T-helper 17 cell (primary cell): ENCODE results near the gene SPTBN2. TPM values are rescaled to one million over a fixed set of nuclear protein-coding genes. Genes with fewer than 3 reads are reported as not detected.

Source experiments
- ATAC-seq: fragments of 150-1000 bp; cut with Tn5 transposase; 2 replicates; pipeline ENCODE4 v1.10.0; 2021; ENCODE audit warnings: mild to moderate bottlenecking, moderate library complexity
- DNase-seq, 3 donors: peaks; one replicate each; pipeline versions ENCODE4 v3.0.0 to v3.0.0-alpha.2; 2020 to 2021
- H3K9me3 ChIP-seq: one replicate; pipeline ENCODE4 v1.7.0; 2013; ENCODE audit warnings: low read length, mild to moderate bottlenecking; ENCODE audit not compliant: control insufficient read depth, poor library complexity, severe bottlenecking
- H3K27ac Mint-ChIP-seq: one replicate; pipeline ENCODE4 v1.8.0; 2022; ENCODE audit warnings: mild to moderate bottlenecking, moderate library complexity, mixed read lengths
- H3K27me3 Mint-ChIP-seq: one replicate; pipeline ENCODE4 v1.8.0; 2022; ENCODE audit warnings: mixed read lengths
- H3K36me3 Mint-ChIP-seq: one replicate; pipeline ENCODE4 v1.8.0; 2022; ENCODE audit warnings: low read depth, mixed read lengths
- H3K4me1 Mint-ChIP-seq: one replicate; pipeline ENCODE4 v1.8.0; 2022; ENCODE audit warnings: mild to moderate bottlenecking, mixed read lengths
- H3K4me3 Mint-ChIP-seq: one replicate; pipeline ENCODE4 v1.8.0; 2022; ENCODE audit warnings: mild to moderate bottlenecking, moderate library complexity, mixed read lengths
- total RNA-seq, 4 donors: library from RNA in 2 of 4; stranded (reverse) in 2 of 4; gene quantifications; one replicate each; pipeline ENCODE4 v1.2.3 and lab custom pipeline; 2022 to 2026

SPTBN2 gene
- total RNA-seq, 2 donors from 2014 or later = 0.23 TPM; not detected in 1

- ATAC-seq (no peak), DNase-seq (no peak)
- no peaks in the 10 kb centered on the region for H3K9me3 ChIP-seq
- peak overlapping the region; percentile 43 for H3K27ac Mint-ChIP-seq
- H3K27me3 Mint-ChIP-seq = peaks cover 5% of the 10 kb centered on the region
- H3K4me3 Mint-ChIP-seq = no peak overlapping the region
- H3K36me3 Mint-ChIP-seq = no peaks in the 10 kb centered on the region
- H3K4me1 Mint-ChIP-seq = peaks cover 6% of the 10 kb centered on the region
Measured at GRCh38 chr11:66705587-66706335, 23.3 kb downstream of the SPTBN2 start.

- Mint-ChIP-seq H3K27me3 (no peaks in the 10 kb centered on the region), H3K36me3 (no peaks in the 10 kb centered on the region)
Measured at GRCh38 chr11:66704659-66705360, 24.2 kb downstream of the SPTBN2 start.

GRCh38 chr11:66701432-66702240, 27.4 kb downstream of the SPTBN2 start:
- no peak overlapping the region for H3K27ac Mint-ChIP-seq
- H3K36me3 Mint-ChIP-seq = no peaks in the 10 kb centered on the region
- no peaks in the 10 kb centered on the region for H3K9me3 ChIP-seq
- peaks cover 10% of the 10 kb centered on the region for H3K4me1 Mint-ChIP-seq
- H3K27me3 Mint-ChIP-seq = no peaks in the 10 kb centered on the region
- ATAC-seq = no peak
- H3K4me3 Mint-ChIP-seq = no peak overlapping the region
- no peak for DNase-seq

More at GRCh38 chr11:66704659-66705360, 24.2 kb downstream of the SPTBN2 start:
- ATAC-seq = no peak
- no peak overlapping the region for H3K4me3 Mint-ChIP-seq
- no peak overlapping the region for H3K27ac Mint-ChIP-seq
- no peaks in the 10 kb centered on the region for H3K9me3 ChIP-seq
- DNase-seq = no peak
- H3K4me1 Mint-ChIP-seq = peaks cover 6% of the 10 kb centered on the region

GRCh38 chr11:66700742-66701141, 28.3 kb downstream of the SPTBN2 start:
- ATAC-seq (no peak), DNase-seq (no peak)
- Mint-ChIP-seq H3K27ac (no peak overlapping the region), H3K4me1 (peaks cover 7% of the 10 kb centered on the region), H3K4me3 (no peak overlapping the region), H3K27me3 (no peaks in the 10 kb centered on the region), H3K36me3 (no peaks in the 10 kb centered on the region)
- no peaks in the 10 kb centered on the region for H3K9me3 ChIP-seq

- Mint-ChIP-seq H3K27ac (no peak overlapping the region), H3K4me3 (no peak overlapping the region), H3K4me1 (peaks cover 7% of the 10 kb centered on the region), H3K27me3 (no peaks in the 10 kb centered on the region), H3K36me3 (no peaks in the 10 kb centered on the region)
- DNase-seq (no peak), ATAC-seq (no peak)
- H3K9me3 ChIP-seq = no peaks in the 10 kb centered on the region
Measured at GRCh38 chr11:66700337-66700736, 28.7 kb downstream of the SPTBN2 start.

- Mint-ChIP-seq H3K36me3 (no peaks in the 10 kb centered on the region), H3K27ac (no peak overlapping the region), H3K4me1 (peaks cover 9% of the 10 kb centered on the region), H3K27me3 (peaks cover 6% of the 10 kb centered on the region), H3K4me3 (no peak overlapping the region)
- no peak for DNase-seq
- no peaks in the 10 kb centered on the region for H3K9me3 ChIP-seq
- no peak for ATAC-seq
Measured at GRCh38 chr11:66698491-66698890, 30.5 kb downstream of the SPTBN2 start.

GRCh38 chr11:66697988-66698387, 31.0 kb downstream of the SPTBN2 start:
- Mint-ChIP-seq H3K27me3 (peaks cover 6% of the 10 kb centered on the region), H3K4me1 (peaks cover 9% of the 10 kb centered on the region), H3K36me3 (no peaks in the 10 kb centered on the region), H3K27ac (no peak overlapping the region), H3K4me3 (no peak overlapping the region)
- H3K9me3 ChIP-seq = no peaks in the 10 kb centered on the region
- ATAC-seq = no peak
- DNase-seq = no peak

- ATAC-seq (no peak), DNase-seq (no peak)
- peaks cover 12% of the 10 kb centered on the region for H3K27me3 Mint-ChIP-seq
- no peak overlapping the region for H3K27ac Mint-ChIP-seq
- no peaks in the 10 kb centered on the region for H3K36me3 Mint-ChIP-seq
- peaks cover 5% of the 10 kb centered on the region for H3K4me1 Mint-ChIP-seq
- no peaks in the 10 kb centered on the region for H3K9me3 ChIP-seq
- H3K4me3 Mint-ChIP-seq = no peak overlapping the region
Measured at GRCh38 chr11:66696146-66696545, 32.9 kb downstream of the SPTBN2 start.

- Mint-ChIP-seq H3K27ac (no peak overlapping the region), H3K4me1 (peaks cover 5% of the 10 kb centered on the region), H3K4me3 (no peak overlapping the region), H3K36me3 (no peaks in the 10 kb centered on the region), H3K27me3 (peaks cover 12% of the 10 kb centered on the region)
- H3K9me3 ChIP-seq = no peaks in the 10 kb centered on the region
- DNase-seq = peak; percentile 68 to 89 (median 69)
- ATAC-seq = peak; percentile 93
Measured at GRCh38 chr11:66694732-66695207, 34.2 kb downstream of the SPTBN2 start.

GRCh38 chr11:66694056-66694410, 35.0 kb downstream of the SPTBN2 start:
- Mint-ChIP-seq H3K27me3 (peaks cover 12% of the 10 kb centered on the region), H3K4me1 (peaks cover 5% of the 10 kb centered on the region), H3K27ac (no peak overlapping the region), H3K4me3 (no peak overlapping the region), H3K36me3 (no peaks in the 10 kb centered on the region)
- DNase-seq = no peak
- no peaks in the 10 kb centered on the region for H3K9me3 ChIP-seq
- ATAC-seq = no peak

- ATAC-seq (no peak), DNase-seq (no peak)
- H3K4me3 Mint-ChIP-seq = no peak overlapping the region
- H3K36me3 Mint-ChIP-seq = no peaks in the 10 kb centered on the region
- H3K4me1 Mint-ChIP-seq = peaks cover 5% of the 10 kb centered on the region
- peaks cover 12% of the 10 kb centered on the region for H3K27me3 Mint-ChIP-seq
- H3K9me3 ChIP-seq = no peaks in the 10 kb centered on the region
- H3K27ac Mint-ChIP-seq = no peak overlapping the region
Measured at GRCh38 chr11:66693356-66694055, 35.5 kb downstream of the SPTBN2 start.

- ATAC-seq = no peak
- no peaks in the 10 kb centered on the region for H3K36me3 Mint-ChIP-seq
- peaks cover 12% of the 10 kb centered on the region for H3K27me3 Mint-ChIP-seq
- no peak for DNase-seq
- H3K4me1 Mint-ChIP-seq = peaks cover 5% of the 10 kb centered on the region
- no peaks in the 10 kb centered on the region for H3K9me3 ChIP-seq
- no peak overlapping the region for H3K4me3 Mint-ChIP-seq
- no peak overlapping the region for H3K27ac Mint-ChIP-seq
Measured at GRCh38 chr11:66692871-66693331, 36.1 kb downstream of the SPTBN2 start.
